ENCODE results near the gene ASPSCR1.
"Not testable (repeated sequence)": the region's sequence is repeated elsewhere in the genome, so short reads cannot be mapped to it uniquely, and the experiment has no call there.

ASPSCR1 gene

GRCh38 chr17:81942167-81942553 lies 35.3 kb upstream of the ASPSCR1 start:
- H3K27ac ChIP-seq (ENCODE audit: low read depth in 2 of 2, low read length in 2 of 2), result no peak overlapping the region
- H3K36me3 ChIP-seq (ENCODE audit: control insufficient read depth in 2 of 2, insufficient read depth in 2 of 2, low read length in 2 of 2), result no peaks in the 10 kb centered on the region
- H3K9me3 ChIP-seq (ENCODE audit: control insufficient read depth in 2 of 2, low read length in 2 of 2), result no peaks in the 10 kb centered on the region
- H3K9ac ChIP-seq (ENCODE audit: low read depth in 1 of 2, low read length in 2 of 2), result no peak overlapping the region
- no peaks in the 10 kb centered on the region for H3K27me3 ChIP-seq (ENCODE audit: control insufficient read depth in 2 of 2, insufficient read depth in 2 of 2, low read length in 2 of 2)
- no peak overlapping the region for H3K4me3 ChIP-seq (ENCODE audit: low read length in 2 of 2)
- H3K4me1 ChIP-seq (ENCODE audit: control insufficient read depth in 2 of 2, insufficient read depth in 2 of 2, low read length in 2 of 2), result no peaks in the 10 kb centered on the region

GRCh38 chr17:81944858-81945257 lies 32.6 kb upstream of the ASPSCR1 start:
- Histone ChIP-seq H3K4me1 (ENCODE audit: control insufficient read depth in 2 of 2, insufficient read depth in 2 of 2, low read length in 2 of 2) (no peaks in the 10 kb centered on the region), H3K36me3 (ENCODE audit: control insufficient read depth in 2 of 2, insufficient read depth in 2 of 2, low read length in 2 of 2) (no peaks in the 10 kb centered on the region), H3K4me3 (ENCODE audit: low read length in 2 of 2) (no peak overlapping the region), H3K9ac (ENCODE audit: low read depth in 1 of 2, low read length in 2 of 2) (no peak overlapping the region), H3K27me3 (ENCODE audit: control insufficient read depth in 2 of 2, insufficient read depth in 2 of 2, low read length in 2 of 2) (no peaks in the 10 kb centered on the region), H3K9me3 (ENCODE audit: control insufficient read depth in 2 of 2, low read length in 2 of 2) (no peaks in the 10 kb centered on the region), H3K27ac (ENCODE audit: low read depth in 2 of 2, low read length in 2 of 2) (no peak overlapping the region)

GRCh38 chr17:81947189-81947588 lies 30.2 kb upstream of the ASPSCR1 start, which contains the start of gene MYADML2:
MYADML2 (minus strand) TSS chr17:81947233; CDS start chr17:81941741, 5,492 bp downstream.
- no peaks in the 10 kb centered on the region for H3K27me3 ChIP-seq (ENCODE audit: control insufficient read depth in 2 of 2, insufficient read depth in 2 of 2, low read length in 2 of 2)

GRCh38 chr17:81948635-81949378 lies 28.6 kb upstream of the ASPSCR1 start:
- no peaks in the 10 kb centered on the region for H3K36me3 ChIP-seq (ENCODE audit: control insufficient read depth in 2 of 2, insufficient read depth in 2 of 2, low read length in 2 of 2)

More at GRCh38 chr17:81947189-81947588, 30.2 kb upstream of the ASPSCR1 start, which contains the start of gene MYADML2:
- H3K36me3 ChIP-seq (ENCODE audit: control insufficient read depth in 2 of 2, insufficient read depth in 2 of 2, low read length in 2 of 2), result no peaks in the 10 kb centered on the region
- no peak within 1 kb of the TSS for H3K27ac ChIP-seq (ENCODE audit: low read depth in 2 of 2, low read length in 2 of 2)
- no peaks in the 10 kb centered on the region for H3K9me3 ChIP-seq (ENCODE audit: control insufficient read depth in 2 of 2, low read length in 2 of 2)
- no peak within 1 kb of the TSS for H3K9ac ChIP-seq (ENCODE audit: low read depth in 1 of 2, low read length in 2 of 2)
- H3K4me3 ChIP-seq (ENCODE audit: low read length in 2 of 2), result no peak within 1 kb of the TSS
- no peaks in the 10 kb centered on the region for H3K4me1 ChIP-seq (ENCODE audit: control insufficient read depth in 2 of 2, insufficient read depth in 2 of 2, low read length in 2 of 2)

GRCh38 chr17:81950501-81950900 lies 26.9 kb upstream of the ASPSCR1 start:
- no peaks in the 10 kb centered on the region for H3K27me3 ChIP-seq (ENCODE audit: control insufficient read depth in 2 of 2, insufficient read depth in 2 of 2, low read length in 2 of 2)
- no peak overlapping the region for H3K4me3 ChIP-seq (ENCODE audit: low read length in 2 of 2)
- H3K9me3 ChIP-seq (ENCODE audit: control insufficient read depth in 2 of 2, low read length in 2 of 2), result no peaks in the 10 kb centered on the region
- H3K27ac ChIP-seq (ENCODE audit: low read depth in 2 of 2, low read length in 2 of 2), result no peak overlapping the region
- H3K4me1 ChIP-seq (ENCODE audit: control insufficient read depth in 2 of 2, insufficient read depth in 2 of 2, low read length in 2 of 2), result no peaks in the 10 kb centered on the region
- H3K9ac ChIP-seq (ENCODE audit: low read depth in 1 of 2, low read length in 2 of 2), result no peak overlapping the region
- H3K36me3 ChIP-seq (ENCODE audit: control insufficient read depth in 2 of 2, insufficient read depth in 2 of 2, low read length in 2 of 2), result no peaks in the 10 kb centered on the region

More at GRCh38 chr17:81948635-81949378, 28.6 kb upstream of the ASPSCR1 start:
- H3K4me1 ChIP-seq (ENCODE audit: control insufficient read depth in 2 of 2, insufficient read depth in 2 of 2, low read length in 2 of 2), result no peaks in the 10 kb centered on the region
- no peaks in the 10 kb centered on the region for H3K27me3 ChIP-seq (ENCODE audit: control insufficient read depth in 2 of 2, insufficient read depth in 2 of 2, low read length in 2 of 2)
- no peak overlapping the region for H3K9ac ChIP-seq (ENCODE audit: low read depth in 1 of 2, low read length in 2 of 2)
- H3K9me3 ChIP-seq (ENCODE audit: control insufficient read depth in 2 of 2, low read length in 2 of 2), result no peaks in the 10 kb centered on the region
- H3K4me3 ChIP-seq (ENCODE audit: low read length in 2 of 2), result no peak overlapping the region
- H3K27ac ChIP-seq (ENCODE audit: low read depth in 2 of 2, low read length in 2 of 2), result no peak overlapping the region

- H3K9ac ChIP-seq (ENCODE audit: low read depth in 1 of 2, low read length in 2 of 2), result no peak overlapping the region
These were observed 25.4 kb upstream of the ASPSCR1 start for GRCh38 chr17:81951785-81952684.

GRCh38 chr17:81952792-81953228 lies 24.6 kb upstream of the ASPSCR1 start:
- no peaks in the 10 kb centered on the region for H3K36me3 ChIP-seq (ENCODE audit: control insufficient read depth in 2 of 2, insufficient read depth in 2 of 2, low read length in 2 of 2)
- no peak overlapping the region for H3K4me3 ChIP-seq (ENCODE audit: low read length in 2 of 2)
- peaks cover 2% of the 10 kb centered on the region in 2 donors for H3K27me3 ChIP-seq (ENCODE audit: control insufficient read depth in 2 of 2, insufficient read depth in 2 of 2, low read length in 2 of 2)
- no peaks in the 10 kb centered on the region for H3K4me1 ChIP-seq (ENCODE audit: control insufficient read depth in 2 of 2, insufficient read depth in 2 of 2, low read length in 2 of 2)
- H3K9ac ChIP-seq (ENCODE audit: low read depth in 1 of 2, low read length in 2 of 2), result no peak overlapping the region
- no peaks in the 10 kb centered on the region for H3K9me3 ChIP-seq (ENCODE audit: control insufficient read depth in 2 of 2, low read length in 2 of 2)
- H3K27ac ChIP-seq (ENCODE audit: low read depth in 2 of 2, low read length in 2 of 2), result no peak overlapping the region

More at GRCh38 chr17:81951785-81952684, 25.4 kb upstream of the ASPSCR1 start:
- Histone ChIP-seq H3K4me3 (ENCODE audit: low read length in 2 of 2) (no peak overlapping the region), H3K27me3 (ENCODE audit: control insufficient read depth in 2 of 2, insufficient read depth in 2 of 2, low read length in 2 of 2) (no peaks in the 10 kb centered on the region), H3K9me3 (ENCODE audit: control insufficient read depth in 2 of 2, low read length in 2 of 2) (no peaks in the 10 kb centered on the region), H3K36me3 (ENCODE audit: control insufficient read depth in 2 of 2, insufficient read depth in 2 of 2, low read length in 2 of 2) (no peaks in the 10 kb centered on the region), H3K4me1 (ENCODE audit: control insufficient read depth in 2 of 2, insufficient read depth in 2 of 2, low read length in 2 of 2) (no peaks in the 10 kb centered on the region), H3K27ac (ENCODE audit: low read depth in 2 of 2, low read length in 2 of 2) (no peak overlapping the region)

GRCh38 chr17:81953443-81953842 lies 24.0 kb upstream of the ASPSCR1 start:
- not testable (repeated sequence) for H3K36me3 ChIP-seq (ENCODE audit: control insufficient read depth in 2 of 2, insufficient read depth in 2 of 2, low read length in 2 of 2); H3K27ac ChIP-seq (ENCODE audit: low read depth in 2 of 2, low read length in 2 of 2); H3K9ac ChIP-seq (ENCODE audit: low read depth in 1 of 2, low read length in 2 of 2); H3K9me3 ChIP-seq (ENCODE audit: control insufficient read depth in 2 of 2, low read length in 2 of 2); H3K27me3 ChIP-seq (ENCODE audit: control insufficient read depth in 2 of 2, insufficient read depth in 2 of 2, low read length in 2 of 2); H3K4me3 ChIP-seq (ENCODE audit: low read length in 2 of 2); H3K4me1 ChIP-seq (ENCODE audit: control insufficient read depth in 2 of 2, insufficient read depth in 2 of 2, low read length in 2 of 2)

GRCh38 chr17:81954131-81955057 lies 23.0 kb upstream of the ASPSCR1 start:
- no peaks in the 10 kb centered on the region for H3K36me3 ChIP-seq (ENCODE audit: control insufficient read depth in 2 of 2, insufficient read depth in 2 of 2, low read length in 2 of 2)
- peaks cover 15 to 18% of the 10 kb centered on the region in 2 donors for H3K27me3 ChIP-seq (ENCODE audit: control insufficient read depth in 2 of 2, insufficient read depth in 2 of 2, low read length in 2 of 2)
- peaks cover 1 to 3% of the 10 kb centered on the region in 2 donors for H3K4me1 ChIP-seq (ENCODE audit: control insufficient read depth in 2 of 2, insufficient read depth in 2 of 2, low read length in 2 of 2)
- no peaks in the 10 kb centered on the region for H3K9me3 ChIP-seq (ENCODE audit: control insufficient read depth in 2 of 2, low read length in 2 of 2)
- H3K4me3 ChIP-seq (ENCODE audit: low read length in 2 of 2), result no peak overlapping the region
- no peak overlapping the region for H3K9ac ChIP-seq (ENCODE audit: low read depth in 1 of 2, low read length in 2 of 2)
- no peak overlapping the region for H3K27ac ChIP-seq (ENCODE audit: low read depth in 2 of 2, low read length in 2 of 2)

Measured in mucosa of rectum (tissue), 2 donors.